T-helper 17 cell (primary cell): ENCODE data around the gene PLXNB2. TPM values are rescaled to one million over a fixed set of nuclear protein-coding genes. Genes with fewer than 3 reads are reported as not detected.

ENCODE experiments used
- ATAC-seq: fragments of 150-1000 bp; cut with Tn5 transposase; 2 replicates; pipeline ENCODE4 v1.10.0; 2021; ENCODE audit warnings: mild to moderate bottlenecking, moderate library complexity
- DNase-seq, 3 donors: peaks; one replicate each; pipeline versions ENCODE4 v3.0.0 to v3.0.0-alpha.2; 2020 to 2021
- H3K9me3 ChIP-seq: one replicate; pipeline ENCODE4 v1.7.0; 2013; ENCODE audit warnings: low read length, mild to moderate bottlenecking; ENCODE audit not compliant: control insufficient read depth, poor library complexity, severe bottlenecking
- H3K27ac Mint-ChIP-seq: one replicate; pipeline ENCODE4 v1.8.0; 2022; ENCODE audit warnings: mild to moderate bottlenecking, moderate library complexity, mixed read lengths
- H3K27me3 Mint-ChIP-seq: one replicate; pipeline ENCODE4 v1.8.0; 2022; ENCODE audit warnings: mixed read lengths
- H3K36me3 Mint-ChIP-seq: one replicate; pipeline ENCODE4 v1.8.0; 2022; ENCODE audit warnings: low read depth, mixed read lengths
- H3K4me1 Mint-ChIP-seq: one replicate; pipeline ENCODE4 v1.8.0; 2022; ENCODE audit warnings: mild to moderate bottlenecking, mixed read lengths
- H3K4me3 Mint-ChIP-seq: one replicate; pipeline ENCODE4 v1.8.0; 2022; ENCODE audit warnings: mild to moderate bottlenecking, moderate library complexity, mixed read lengths
- total RNA-seq, 4 donors: library from RNA in 2 of 4; stranded (reverse) in 2 of 4; gene quantifications; one replicate each; pipeline ENCODE4 v1.2.3 and lab custom pipeline; 2022 to 2026

The PLXNB2 gene
- total RNA-seq, 2 donors from 2014 or later: 3.0 to 7.6 TPM

DNA sequence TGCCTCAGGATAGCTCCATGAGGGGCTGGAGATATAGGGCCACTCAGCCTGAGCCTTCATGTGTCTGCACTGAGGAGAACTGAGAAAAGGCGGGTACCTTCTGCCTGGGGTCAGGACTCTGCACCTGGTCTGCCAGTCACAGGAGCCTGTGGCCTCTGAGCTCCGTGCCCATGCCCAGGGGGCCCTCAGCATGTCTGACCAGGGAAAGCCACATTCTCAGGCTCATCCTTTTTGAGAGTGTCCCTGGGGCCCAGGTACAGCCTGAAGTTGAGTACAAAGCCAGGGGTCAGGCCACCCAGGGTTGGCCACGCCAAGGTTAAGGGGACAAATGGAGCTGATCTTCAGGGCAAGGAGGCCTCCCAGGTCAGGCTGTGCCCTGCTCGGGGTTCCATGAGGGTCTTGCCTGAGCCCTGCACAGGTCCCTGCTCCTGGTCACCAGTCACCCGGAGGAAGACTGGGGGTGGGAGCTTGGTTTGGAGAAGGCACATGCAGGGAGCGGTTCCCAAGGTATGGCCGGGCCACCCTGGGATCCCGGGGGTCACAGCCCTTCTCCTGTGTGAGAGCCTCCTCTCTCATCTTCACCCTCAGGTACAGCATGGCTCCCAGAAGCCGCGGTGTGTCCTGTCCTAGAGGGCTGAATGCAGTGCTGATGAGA is 13.4 kb upstream of the PLXNB2 start:
- H3K4me3 Mint-ChIP-seq: no peak overlapping the region
- ATAC-seq (no peak), DNase-seq (no peak)
- no peak overlapping the region for H3K27ac Mint-ChIP-seq
- H3K36me3 Mint-ChIP-seq: no peaks in the 10 kb centered on the region
- peaks cover 3% of the 10 kb centered on the region for H3K27me3 Mint-ChIP-seq
- no peaks in the 10 kb centered on the region for H3K9me3 ChIP-seq
- H3K4me1 Mint-ChIP-seq: peaks cover under 1% of the 10 kb centered on the region

DNA sequence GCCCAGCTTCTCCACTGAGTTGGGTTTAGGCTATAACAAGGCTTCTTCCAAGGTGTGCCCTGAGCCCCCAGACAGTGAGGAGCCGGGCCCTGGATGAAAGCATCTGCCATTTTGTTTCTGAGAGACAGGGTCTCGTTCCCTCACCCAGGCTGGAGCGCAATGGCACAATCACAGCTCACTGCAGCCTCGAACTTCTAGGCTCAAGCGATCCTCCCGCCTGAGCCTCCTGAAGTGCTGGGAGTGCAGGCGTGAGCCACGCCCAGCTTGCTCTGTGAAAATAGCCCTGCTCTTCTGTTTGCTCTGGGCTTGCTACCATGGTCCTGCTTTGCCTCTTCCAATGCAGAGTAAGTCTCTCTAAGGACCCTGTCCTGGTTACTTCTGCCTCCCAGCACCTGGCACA is 12.7 kb upstream of the PLXNB2 start:
- ATAC-seq (no peak), DNase-seq (no peak)
- no peaks in the 10 kb centered on the region for H3K9me3 ChIP-seq
- H3K27ac Mint-ChIP-seq: no peak overlapping the region
- H3K4me3 Mint-ChIP-seq: no peak overlapping the region
- peaks cover 3% of the 10 kb centered on the region for H3K4me1 Mint-ChIP-seq
- H3K27me3 Mint-ChIP-seq: no peaks in the 10 kb centered on the region
- H3K36me3 Mint-ChIP-seq: no peaks in the 10 kb centered on the region

DNA sequence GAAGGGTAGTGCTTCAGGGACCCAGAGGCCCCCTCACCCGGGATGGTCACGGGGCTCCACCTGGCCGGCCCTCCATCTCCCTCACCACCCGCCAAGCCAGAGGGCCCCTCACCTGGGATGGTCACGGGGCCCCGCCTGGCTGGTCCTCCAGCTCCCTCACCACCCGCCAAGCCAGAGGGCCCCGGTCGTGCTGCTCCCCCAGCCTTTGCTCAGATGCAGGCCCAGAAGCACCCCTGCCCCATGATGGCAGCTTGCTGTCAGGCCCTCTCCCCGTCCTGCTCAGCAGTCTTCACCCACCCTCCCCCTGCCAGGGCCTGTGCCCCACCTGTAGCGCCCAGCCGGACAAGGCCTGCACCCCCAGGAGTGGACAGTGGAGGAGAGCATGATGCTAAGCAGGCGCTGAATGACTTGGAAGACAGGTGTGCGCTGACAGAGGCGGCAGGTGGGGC is 12.1 kb upstream of the PLXNB2 start:
- Mint-ChIP-seq H3K4me3 (no peak overlapping the region), H3K4me1 (peaks cover 3% of the 10 kb centered on the region), H3K27ac (no peak overlapping the region), H3K27me3 (no peaks in the 10 kb centered on the region), H3K36me3 (no peaks in the 10 kb centered on the region)
- ATAC-seq (no peak), DNase-seq (no peak)
- no peaks in the 10 kb centered on the region for H3K9me3 ChIP-seq

DNA sequence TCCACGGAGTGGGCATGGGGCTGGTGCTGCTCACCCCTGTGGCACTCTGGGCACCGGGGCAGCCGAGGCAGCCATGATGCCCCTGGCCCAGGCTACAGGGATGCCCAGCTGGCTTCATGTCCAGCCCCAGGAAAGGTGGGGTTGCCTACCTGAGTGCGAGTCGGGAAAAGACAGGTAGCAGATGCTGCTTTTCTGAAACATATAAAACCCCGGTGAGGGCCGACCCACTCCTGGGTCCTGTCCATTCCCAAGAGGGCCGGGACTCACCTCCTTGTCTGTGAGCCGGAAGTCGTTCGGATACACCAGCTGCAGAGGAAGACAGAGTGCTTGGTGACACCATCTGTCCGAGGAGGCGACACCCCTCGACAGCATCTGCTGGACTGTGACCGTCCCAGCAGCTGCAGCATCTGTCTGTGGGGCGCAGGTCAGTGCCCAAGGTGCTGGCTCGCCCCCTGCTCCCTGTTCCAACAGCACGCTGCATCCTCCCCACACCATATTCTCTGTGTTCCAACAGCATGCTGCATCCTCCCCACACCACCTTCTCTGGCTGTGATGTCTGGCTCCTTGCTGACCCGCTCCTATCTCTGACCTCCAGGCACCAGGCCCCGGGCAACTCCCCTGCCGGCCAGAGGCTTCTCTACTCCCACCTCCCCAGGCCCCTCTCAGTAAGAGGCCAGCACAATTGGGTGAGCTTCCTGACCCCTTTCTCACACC is 11.4 kb upstream of the PLXNB2 start:
- ATAC-seq (no peak), DNase-seq (no peak)
- H3K9me3 ChIP-seq: no peaks in the 10 kb centered on the region
- Mint-ChIP-seq H3K4me3 (no peak overlapping the region), H3K36me3 (no peaks in the 10 kb centered on the region), H3K4me1 (peaks cover 8% of the 10 kb centered on the region), H3K27ac (no peak overlapping the region), H3K27me3 (no peaks in the 10 kb centered on the region)

DNA sequence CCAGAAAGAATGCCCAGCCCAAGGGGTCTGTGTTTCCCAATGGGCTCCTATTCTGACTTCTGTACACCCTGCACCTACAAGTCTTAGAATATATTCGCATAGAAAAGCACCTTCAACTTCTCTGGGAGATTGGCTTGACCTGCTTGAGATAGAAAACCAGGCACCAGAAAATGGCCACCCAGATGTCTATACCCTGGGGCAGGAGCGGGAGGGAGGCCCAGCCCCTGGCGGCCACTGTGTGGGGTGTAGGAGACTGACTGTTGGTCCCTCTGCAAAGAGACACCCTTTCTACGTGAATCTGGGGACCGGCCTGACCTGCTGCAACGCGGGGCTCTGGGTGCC is 10.9 kb upstream of the PLXNB2 start:
- Mint-ChIP-seq H3K36me3 (no peaks in the 10 kb centered on the region), H3K4me1 (peaks cover 8% of the 10 kb centered on the region), H3K27me3 (no peaks in the 10 kb centered on the region), H3K27ac (no peak overlapping the region), H3K4me3 (no peak overlapping the region)
- no peak for ATAC-seq
- DNase-seq: no peak
- H3K9me3 ChIP-seq: no peaks in the 10 kb centered on the region

DNA sequence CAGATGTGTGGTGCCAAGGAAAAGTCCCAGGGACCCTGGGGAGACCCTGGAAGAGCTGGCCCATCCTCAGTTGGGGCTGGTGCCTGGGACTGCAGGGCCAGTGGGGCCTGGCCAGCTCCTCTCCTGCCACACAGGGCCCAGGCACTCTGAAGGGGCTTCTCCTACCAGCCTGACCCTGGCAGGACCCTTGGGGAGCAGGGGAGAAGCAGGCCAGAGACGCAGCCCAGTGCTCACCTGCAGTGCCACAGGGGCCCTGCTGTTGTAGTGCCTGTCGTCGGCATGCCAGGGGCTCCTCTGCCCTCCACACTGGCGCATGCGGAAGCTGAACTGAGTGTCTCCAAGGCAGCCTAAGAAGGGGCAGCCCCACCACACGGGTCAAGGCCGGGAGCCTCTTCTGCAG is 10.2 kb upstream of the PLXNB2 start:
- Mint-ChIP-seq H3K4me1 (peaks cover 8% of the 10 kb centered on the region), H3K27me3 (no peaks in the 10 kb centered on the region), H3K4me3 (no peak overlapping the region), H3K27ac (no peak overlapping the region), H3K36me3 (no peaks in the 10 kb centered on the region)
- ATAC-seq (no peak), DNase-seq (no peak)
- H3K9me3 ChIP-seq: no peaks in the 10 kb centered on the region

DNA sequence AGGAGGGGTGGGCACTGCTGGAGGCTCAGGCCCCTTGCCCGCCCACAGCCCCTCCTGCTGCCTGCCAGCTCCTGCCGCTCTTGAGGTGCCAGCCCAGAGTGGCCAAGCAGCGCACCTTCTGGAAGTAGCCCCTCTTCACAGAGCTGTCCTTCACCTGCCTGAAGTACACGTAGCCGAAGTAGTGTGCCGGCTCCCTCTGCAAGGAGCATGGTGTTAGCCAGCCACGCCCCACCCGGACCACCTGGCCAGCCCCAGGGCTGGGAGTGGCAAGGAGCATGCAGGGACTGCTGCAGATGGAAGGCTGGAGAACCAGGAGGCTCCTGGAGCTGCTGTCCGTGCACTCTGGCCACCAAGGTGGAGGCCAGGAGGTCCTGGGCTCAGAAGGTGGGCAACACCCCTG is 9.7 kb upstream of the PLXNB2 start:
- ATAC-seq (no peak), DNase-seq (no peak)
- no peaks in the 10 kb centered on the region for H3K36me3 Mint-ChIP-seq
- peaks cover 8% of the 10 kb centered on the region for H3K4me1 Mint-ChIP-seq
- H3K27ac Mint-ChIP-seq: no peak overlapping the region
- no peaks in the 10 kb centered on the region for H3K9me3 ChIP-seq
- no peaks in the 10 kb centered on the region for H3K27me3 Mint-ChIP-seq
- H3K4me3 Mint-ChIP-seq: no peak overlapping the region

DNA sequence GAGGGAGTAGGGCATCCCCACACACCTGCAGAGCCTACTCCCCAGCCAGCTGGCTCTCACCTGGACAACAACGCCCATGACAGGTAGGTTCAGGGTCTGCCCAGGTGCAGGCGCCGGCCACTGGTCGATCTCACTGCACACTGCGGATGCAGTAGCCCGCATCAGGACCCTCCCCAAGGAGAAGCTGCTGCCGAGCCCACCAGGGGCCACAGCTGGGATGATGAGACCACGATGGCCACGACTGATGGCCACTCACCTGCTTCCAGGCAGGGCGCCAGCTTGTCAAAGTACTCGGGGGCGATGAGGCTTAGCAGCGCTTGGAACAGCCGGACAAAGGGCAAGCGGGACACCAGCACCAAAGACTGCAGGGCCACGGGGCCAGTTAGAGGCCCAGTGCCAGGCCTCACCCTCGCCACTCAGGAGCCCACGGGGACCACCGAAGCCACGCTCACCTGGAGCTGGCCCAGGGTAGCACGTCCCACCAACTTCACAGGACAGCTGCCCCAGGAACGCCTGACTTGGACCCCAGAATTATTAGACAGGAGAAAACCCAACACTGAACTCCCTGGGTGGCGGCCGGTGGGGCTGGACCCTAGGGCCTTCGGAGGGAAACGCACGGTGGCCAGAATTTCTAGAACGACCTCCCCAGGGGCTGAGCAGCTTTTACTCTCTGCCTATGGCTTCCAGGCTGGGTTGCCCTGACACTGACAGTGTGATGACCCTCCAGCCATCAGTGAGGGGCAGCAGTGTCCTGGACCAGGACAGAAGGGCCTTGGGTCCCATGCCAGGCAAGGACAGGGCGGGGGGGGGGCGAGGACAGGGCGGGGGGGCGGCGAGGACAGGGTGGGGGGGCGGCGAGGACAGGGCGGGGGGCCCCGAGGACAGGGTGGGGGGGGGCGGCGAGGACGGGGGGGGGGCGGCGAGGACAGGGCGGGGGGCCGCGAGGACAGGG is 8.9 kb upstream of the PLXNB2 start:
- no peak overlapping the region for H3K4me3 Mint-ChIP-seq
- no peaks in the 10 kb centered on the region for H3K36me3 Mint-ChIP-seq
- no peaks in the 10 kb centered on the region for H3K27me3 Mint-ChIP-seq
- peaks cover 8% of the 10 kb centered on the region for H3K4me1 Mint-ChIP-seq
- ATAC-seq: no peak
- no peak for DNase-seq
- H3K9me3 ChIP-seq: no peaks in the 10 kb centered on the region
- H3K27ac Mint-ChIP-seq: no peak overlapping the region

DNA sequence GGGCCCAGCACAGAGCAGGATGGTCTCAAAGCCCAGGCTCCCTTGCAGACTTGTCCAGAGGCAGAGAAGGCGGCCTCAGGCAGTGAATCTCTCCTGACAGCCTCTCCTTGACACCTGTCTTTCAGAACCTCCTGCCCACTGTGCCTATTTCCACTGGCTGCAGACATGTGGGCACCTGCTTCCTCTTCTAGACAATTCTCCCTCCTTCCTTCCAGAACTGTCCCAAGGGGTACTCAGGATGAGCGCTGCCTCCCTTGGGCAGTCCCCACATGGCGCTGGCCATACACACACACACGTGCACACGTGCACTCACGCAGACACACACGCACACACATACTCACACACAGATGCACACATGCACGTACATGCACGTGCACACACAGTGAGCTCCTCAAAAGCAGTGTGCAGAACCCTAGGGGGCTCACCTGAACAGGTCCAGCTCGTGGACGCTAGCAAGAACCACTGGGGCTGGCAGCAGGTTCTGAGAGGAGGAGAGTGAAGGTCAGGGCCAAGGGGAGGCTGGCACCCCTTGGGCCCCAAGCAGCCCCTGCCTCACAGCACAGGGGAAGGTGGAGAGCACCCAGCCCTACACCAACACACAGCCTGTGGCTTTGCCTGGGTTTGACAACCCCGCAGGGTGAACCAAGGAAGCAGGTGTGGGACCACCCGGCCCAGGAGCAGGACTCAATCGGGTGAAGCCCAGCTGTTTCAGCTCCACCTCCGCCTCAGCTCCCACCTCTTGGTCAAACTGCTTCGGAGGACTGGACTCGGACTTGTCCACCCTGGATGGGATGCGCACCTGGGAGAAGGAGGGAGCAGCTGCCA is 8.1 kb upstream of the PLXNB2 start:
- ATAC-seq (no peak), DNase-seq (no peak)
- Mint-ChIP-seq H3K27me3 (no peaks in the 10 kb centered on the region), H3K27ac (peak overlapping the region; percentile 83), H3K36me3 (no peaks in the 10 kb centered on the region), H3K4me3 (peak overlapping the region; percentile 94), H3K4me1 (peaks cover 8% of the 10 kb centered on the region)
- no peaks in the 10 kb centered on the region for H3K9me3 ChIP-seq

DNA sequence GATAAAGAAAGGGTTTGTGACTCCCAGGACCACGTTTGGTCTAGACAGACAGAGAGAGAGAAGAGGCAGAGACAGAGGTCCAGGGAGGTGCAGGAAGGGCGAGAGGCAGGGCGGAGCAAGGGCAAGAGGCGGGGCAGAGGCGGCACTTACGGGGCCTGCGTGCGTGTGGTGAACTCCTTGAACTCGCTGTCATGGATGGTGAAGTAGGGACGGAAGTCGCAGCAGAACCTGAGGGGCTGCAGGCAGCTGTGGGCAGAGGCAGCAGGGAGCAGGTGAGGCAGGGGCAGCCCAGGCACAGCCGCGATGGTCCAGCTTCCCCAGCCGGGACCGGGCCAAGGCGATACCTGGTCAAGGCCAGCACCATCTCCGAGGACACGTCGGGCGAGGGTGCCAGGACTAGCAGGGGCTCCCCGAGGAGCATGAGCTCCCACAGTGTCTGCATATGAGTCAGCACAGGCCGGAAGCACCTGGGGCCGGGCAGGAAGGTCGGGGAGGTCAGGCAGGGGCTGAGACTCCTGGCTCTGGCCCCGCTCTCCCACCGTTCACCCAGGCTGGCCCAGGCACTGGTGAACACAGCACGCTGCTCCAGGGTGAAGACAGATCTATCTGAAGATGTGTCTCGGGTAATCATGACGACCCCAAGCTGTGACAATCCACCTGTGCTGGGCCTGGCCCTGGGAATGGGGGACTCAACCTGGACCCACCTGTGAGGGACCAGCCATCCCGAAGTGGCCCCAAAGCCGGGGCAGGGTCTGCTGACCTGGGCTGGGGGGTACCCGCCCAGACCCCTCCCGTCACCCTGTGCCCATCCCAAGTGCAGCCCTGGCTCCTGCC is 7.2 kb upstream of the PLXNB2 start:
- ATAC-seq: peak; percentile 91
- DNase-seq: peak in 2 of 3 donors; percentile 28 to 32
- peak overlapping the region; percentile 94 for H3K4me3 Mint-ChIP-seq
- H3K27ac Mint-ChIP-seq: peak overlapping the region; percentile 87
- peaks cover 8% of the 10 kb centered on the region for H3K4me1 Mint-ChIP-seq
- H3K9me3 ChIP-seq: no peaks in the 10 kb centered on the region
- H3K27me3 Mint-ChIP-seq: no peaks in the 10 kb centered on the region
- no peaks in the 10 kb centered on the region for H3K36me3 Mint-ChIP-seq

DNA sequence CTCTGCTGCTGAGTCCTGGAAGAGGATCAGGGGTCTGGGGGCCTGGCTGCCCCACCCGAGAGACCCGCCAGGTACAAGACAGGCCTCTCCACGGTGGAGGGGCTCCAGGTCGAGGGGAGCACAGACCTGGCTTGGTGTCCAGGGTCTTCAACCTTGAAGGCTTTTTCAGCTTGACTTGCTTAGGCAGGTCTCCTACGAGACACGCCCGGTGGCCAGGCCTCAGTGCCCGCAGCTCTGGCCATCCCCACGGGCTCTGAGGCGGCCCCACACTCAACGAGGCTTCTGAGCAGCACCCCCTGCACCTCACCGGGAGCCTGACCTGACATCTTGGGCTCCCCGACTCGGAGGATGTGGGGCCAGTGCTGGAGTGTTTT is 6.6 kb upstream of the PLXNB2 start:
- no peaks in the 10 kb centered on the region for H3K27me3 Mint-ChIP-seq
- H3K36me3 Mint-ChIP-seq: no peaks in the 10 kb centered on the region
- no peaks in the 10 kb centered on the region for H3K9me3 ChIP-seq
- DNase-seq (no peak), ATAC-seq (no peak)
- H3K4me1 Mint-ChIP-seq: peaks cover 8% of the 10 kb centered on the region
- peak overlapping the region; percentile 87 for H3K27ac Mint-ChIP-seq
- peak overlapping the region; percentile 94 for H3K4me3 Mint-ChIP-seq

DNA sequence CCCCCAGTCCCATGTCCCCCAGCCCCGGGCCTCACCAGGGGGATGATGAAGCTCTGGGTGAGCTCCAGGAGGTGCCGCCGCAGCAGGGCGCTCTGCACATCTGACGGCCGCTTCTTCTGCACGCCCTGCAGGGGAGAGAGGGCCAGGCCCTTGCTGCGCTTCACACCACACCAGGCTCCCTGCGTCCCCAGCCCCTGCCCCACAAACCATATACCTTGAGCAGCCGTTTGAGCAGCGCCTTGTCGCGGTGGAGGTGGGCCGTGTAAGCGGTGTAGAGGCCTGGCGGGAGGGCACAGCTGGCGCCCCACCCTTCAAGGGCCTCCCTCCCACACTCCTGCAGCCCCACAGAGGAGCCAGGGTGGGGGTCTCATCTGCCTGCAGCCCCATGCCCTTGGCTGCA is 6.2 kb upstream of the PLXNB2 start:
- Mint-ChIP-seq H3K4me3 (peak overlapping the region; percentile 78), H3K27ac (no peak overlapping the region)

More for the DNA sequence above, 6.2 kb upstream of the PLXNB2 start:
- H3K9me3 ChIP-seq: no peaks in the 10 kb centered on the region
- ATAC-seq (no peak), DNase-seq (no peak)
- H3K27me3 Mint-ChIP-seq: no peaks in the 10 kb centered on the region
- H3K4me1 Mint-ChIP-seq: peaks cover 10% of the 10 kb centered on the region
- no peaks in the 10 kb centered on the region for H3K36me3 Mint-ChIP-seq
